ENCODE measurements around the gene CHTOP.

DNA sequence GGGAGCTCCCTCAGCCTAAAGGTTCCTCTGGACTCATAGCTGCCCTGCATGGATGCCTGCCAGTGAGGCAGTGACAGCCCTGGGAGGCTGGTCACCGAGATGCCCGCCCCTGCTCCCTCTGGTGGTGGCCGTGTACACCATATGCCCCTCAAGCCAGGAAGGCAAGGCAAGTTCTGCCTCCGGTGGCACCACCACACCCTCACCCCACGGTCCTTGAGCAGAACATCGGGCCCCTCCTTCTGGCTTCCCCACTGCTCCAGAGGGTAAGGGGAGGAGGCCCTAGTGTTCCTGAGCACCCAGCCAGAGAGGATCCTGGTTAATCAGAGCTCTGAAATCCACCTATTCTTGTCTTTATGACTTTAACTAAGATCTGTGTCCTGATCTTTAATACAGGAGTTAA, 16.2 kb upstream of the CHTOP start:
- TF ChIP-seq, protein P1, sequence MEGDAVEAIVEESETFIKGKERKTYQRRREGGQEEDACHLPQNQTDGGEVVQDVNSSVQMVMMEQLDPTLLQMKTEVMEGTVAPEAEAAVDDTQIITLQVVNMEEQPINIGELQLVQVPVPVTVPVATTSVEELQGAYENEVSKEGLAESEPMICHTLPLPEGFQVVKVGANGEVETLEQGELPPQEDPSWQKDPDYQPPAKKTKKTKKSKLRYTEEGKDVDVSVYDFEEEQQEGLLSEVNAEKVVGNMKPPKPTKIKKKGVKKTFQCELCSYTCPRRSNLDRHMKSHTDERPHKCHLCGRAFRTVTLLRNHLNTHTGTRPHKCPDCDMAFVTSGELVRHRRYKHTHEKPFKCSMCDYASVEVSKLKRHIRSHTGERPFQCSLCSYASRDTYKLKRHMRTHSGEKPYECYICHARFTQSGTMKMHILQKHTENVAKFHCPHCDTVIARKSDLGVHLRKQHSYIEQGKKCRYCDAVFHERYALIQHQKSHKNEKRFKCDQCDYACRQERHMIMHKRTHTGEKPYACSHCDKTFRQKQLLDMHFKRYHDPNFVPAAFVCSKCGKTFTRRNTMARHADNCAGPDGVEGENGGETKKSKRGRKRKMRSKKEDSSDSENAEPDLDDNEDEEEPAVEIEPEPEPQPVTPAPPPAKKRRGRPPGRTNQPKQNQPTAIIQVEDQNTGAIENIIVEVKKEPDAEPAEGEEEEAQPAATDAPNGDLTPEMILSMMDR (IDR thresholded peaks at IDR 0.05) = peak in 5 of 6 experiments; percentile 50 to 95 (median 78)
- TF ChIP-seq POLR2AphosphoS5 (IDR thresholded peaks at IDR 0.05) = peak; percentile 50 to 61
- TF ChIP-seq POLR2A (IDR thresholded peaks at IDR 0.05) = no peak

Measured in upper lobe of left lung (tissue), 4 donors.